K562 (cell line): ENCODE data around the gene TSPAN15. TPM values are rescaled to one million over a fixed set of nuclear protein-coding genes. Genes with fewer than 3 reads are reported as not detected.

Experiments
- FOXJ3 ChIP-seq: sonication (generic); formaldehyde crosslinking; IDR thresholded peaks from 2 replicates; pipeline ENCODE4 v1.4.0; 2020; ENCODE audit warnings: mild to moderate bottlenecking, missing genetic modification reagents
- HNRNPLL ChIP-seq: fragments of 200-400 bp; formaldehyde crosslinking; IDR thresholded peaks from 2 replicates; pipeline ENCODE4 v1.6.1; 2017; ENCODE audit warnings: low read length, low read depth, mild to moderate bottlenecking; ENCODE audit not compliant: poor library complexity, severe bottlenecking
- KAT2B ChIP-seq: IDR thresholded peaks from one replicate; pipeline ENCODE4 v1.6.1; 2012; ENCODE audit warnings: low read depth, mild to moderate bottlenecking, control low read depth, inconsistent platforms, low read length, moderate library complexity
- PHF8 ChIP-seq: fragments of 200-600 bp; sonication (generic); IDR thresholded peaks from 2 replicates; pipeline ENCODE4 v1.6.1; 2012; ENCODE audit warnings: mixed run types, mild to moderate bottlenecking, inconsistent platforms, low read length, moderate library complexity, borderline replicate concordance
- SIN3A ChIP-seq, 2 experiments: fragments of 150-350 bp in 1 of 2; IDR thresholded peaks; 2 replicates each; pipeline ENCODE4 v1.6.1; 2011 to 2016; ENCODE audit warnings: borderline replicate concordance in 2 of 2, low read depth in 2 of 2, low read length in 2 of 2, mild to moderate bottlenecking in 2 of 2, moderate library complexity in 2 of 2; ENCODE audit not compliant: control insufficient read depth in 1 of 2
- SNRNP70 ChIP-seq: fragments of 200-400 bp; formaldehyde crosslinking; optimal IDR thresholded peaks from 2 replicates; pipeline ENCODE3; 2017; ENCODE audit warnings: low read depth, low read length
- ZNF707 ChIP-seq: fragments of 250-450 bp; sonication (Bioruptor Pico); conservative IDR thresholded peaks from 2 replicates; pipeline ENCODE4 v1.8.0; 2022; ENCODE audit warnings: inconsistent platforms, mild to moderate bottlenecking, moderate library complexity
- polyA plus RNA-seq, 8 experiments: library from polyadenylated mRNA; depleted of rRNA in 4 of 8; stranded (reverse) in 5 of 8; unstranded in 3 of 8; fragments of >200 nt; fragmentation: Nextera tagmentation in 2 of 8; fragmentation: Illumina TruSeq in 1 of 8; extraction: Ambion mirVana in 2 of 8; extraction: Trizol in 1 of 8; gene quantifications; 2 replicates each; pipeline versions ENCODE4 v1.2.1 to v1.2.3, GENCODE V29; 2011 to 2014; ENCODE audit warnings: inconsistent platforms in 1 of 8, missing spikeins in 1 of 8
- total RNA-seq, 7 experiments: library from RNA; depleted of rRNA in 6 of 7; stranded (reverse); fragments of >200 nt in 6 of 7; fragmentation: Illumina TruSeq in 2 of 7; extraction: Trizol in 2 of 7; gene quantifications; 2 replicates each; pipeline versions ENCODE4 v1.2.1 to v1.2.3, GENCODE V29; 2011 to 2021; ENCODE audit warnings: low replicate concordance in 1 of 7
- TF ChIP-seq, protein P1 (sequence below), 2 experiments: fragments of 450-650 bp in 1 of 2; sonication (generic) in 1 of 2; formaldehyde crosslinking in 1 of 2; IDR thresholded peaks; 2 replicates each; pipeline versions ENCODE4 v1.7.1 to v1.9.0; 2016 to 2022; ENCODE audit warnings: inconsistent platforms in 1 of 2, mild to moderate bottlenecking in 1 of 2, missing genetic modification reagents in 1 of 2
- TF ChIP-seq, protein P2 (sequence below): fragments of 450-650 bp; IDR thresholded peaks from one replicate; pipeline ENCODE4 v1.6.1; 2018; ENCODE audit warnings: mild to moderate bottlenecking, moderate library complexity; ENCODE audit not compliant: partially characterized antibody
- TF ChIP-seq, protein P3 (sequence below): sonication (generic); formaldehyde crosslinking; IDR thresholded peaks from 2 replicates; pipeline ENCODE4 v1.8.0; 2022; ENCODE audit warnings: mild to moderate bottlenecking, low read depth, missing genetic modification reagents

TSPAN15 gene
- total and polyA plus RNA-seq, 9 of the 15 experiments (the other 6 are each of a cell fraction or from before 2014, with no cell fraction given): 0.33 to 1.0 (median 0.45) TPM; not detected in 2

- TF ChIP-seq, protein P1, sequence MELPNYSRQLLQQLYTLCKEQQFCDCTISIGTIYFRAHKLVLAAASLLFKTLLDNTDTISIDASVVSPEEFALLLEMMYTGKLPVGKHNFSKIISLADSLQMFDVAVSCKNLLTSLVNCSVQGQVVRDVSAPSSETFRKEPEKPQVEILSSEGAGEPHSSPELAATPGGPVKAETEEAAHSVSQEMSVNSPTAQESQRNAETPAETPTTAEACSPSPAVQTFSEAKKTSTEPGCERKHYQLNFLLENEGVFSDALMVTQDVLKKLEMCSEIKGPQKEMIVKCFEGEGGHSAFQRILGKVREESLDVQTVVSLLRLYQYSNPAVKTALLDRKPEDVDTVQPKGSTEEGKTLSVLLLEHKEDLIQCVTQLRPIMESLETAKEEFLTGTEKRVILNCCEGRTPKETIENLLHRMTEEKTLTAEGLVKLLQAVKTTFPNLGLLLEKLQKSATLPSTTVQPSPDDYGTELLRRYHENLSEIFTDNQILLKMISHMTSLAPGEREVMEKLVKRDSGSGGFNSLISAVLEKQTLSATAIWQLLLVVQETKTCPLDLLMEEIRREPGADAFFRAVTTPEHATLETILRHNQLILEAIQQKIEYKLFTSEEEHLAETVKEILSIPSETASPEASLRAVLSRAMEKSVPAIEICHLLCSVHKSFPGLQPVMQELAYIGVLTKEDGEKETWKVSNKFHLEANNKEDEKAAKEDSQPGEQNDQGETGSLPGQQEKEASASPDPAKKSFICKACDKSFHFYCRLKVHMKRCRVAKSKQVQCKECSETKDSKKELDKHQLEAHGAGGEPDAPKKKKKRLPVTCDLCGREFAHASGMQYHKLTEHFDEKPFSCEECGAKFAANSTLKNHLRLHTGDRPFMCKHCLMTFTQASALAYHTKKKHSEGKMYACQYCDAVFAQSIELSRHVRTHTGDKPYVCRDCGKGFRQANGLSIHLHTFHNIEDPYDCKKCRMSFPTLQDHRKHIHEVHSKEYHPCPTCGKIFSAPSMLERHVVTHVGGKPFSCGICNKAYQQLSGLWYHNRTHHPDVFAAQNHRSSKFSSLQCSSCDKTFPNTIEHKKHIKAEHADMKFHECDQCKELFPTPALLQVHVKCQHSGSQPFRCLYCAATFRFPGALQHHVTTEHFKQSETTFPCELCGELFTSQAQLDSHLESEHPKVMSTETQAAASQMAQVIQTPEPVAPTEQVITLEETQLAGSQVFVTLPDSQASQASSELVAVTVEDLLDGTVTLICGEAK (IDR thresholded peaks at IDR 0.05): no peak
- TF ChIP-seq, protein P1 (CRISPR knock-in tag; IDR thresholded peaks at IDR 0.05): no peak
- no peak for TF ChIP-seq KAT2B
- no peak for TF ChIP-seq ZNF707 (CRISPR knock-in tag)
- TF ChIP-seq, protein P2, sequence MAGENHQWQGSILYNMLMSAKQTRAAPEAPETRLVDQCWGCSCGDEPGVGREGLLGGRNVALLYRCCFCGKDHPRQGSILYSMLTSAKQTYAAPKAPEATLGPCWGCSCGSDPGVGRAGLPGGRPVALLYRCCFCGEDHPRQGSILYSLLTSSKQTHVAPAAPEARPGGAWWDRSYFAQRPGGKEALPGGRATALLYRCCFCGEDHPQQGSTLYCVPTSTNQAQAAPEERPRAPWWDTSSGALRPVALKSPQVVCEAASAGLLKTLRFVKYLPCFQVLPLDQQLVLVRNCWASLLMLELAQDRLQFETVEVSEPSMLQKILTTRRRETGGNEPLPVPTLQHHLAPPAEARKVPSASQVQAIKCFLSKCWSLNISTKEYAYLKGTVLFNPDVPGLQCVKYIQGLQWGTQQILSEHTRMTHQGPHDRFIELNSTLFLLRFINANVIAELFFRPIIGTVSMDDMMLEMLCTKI: no peak
- no peak for TF ChIP-seq SNRNP70
- TF ChIP-seq FOXJ3: no peak
- no peak for TF ChIP-seq SIN3A (IDR thresholded peaks at IDR 0.05; ENCODE audit: borderline replicate concordance in 2 of 2, control insufficient read depth in 1 of 2, low read depth in 2 of 2, low read length in 2 of 2)
- TF ChIP-seq, protein P3, sequence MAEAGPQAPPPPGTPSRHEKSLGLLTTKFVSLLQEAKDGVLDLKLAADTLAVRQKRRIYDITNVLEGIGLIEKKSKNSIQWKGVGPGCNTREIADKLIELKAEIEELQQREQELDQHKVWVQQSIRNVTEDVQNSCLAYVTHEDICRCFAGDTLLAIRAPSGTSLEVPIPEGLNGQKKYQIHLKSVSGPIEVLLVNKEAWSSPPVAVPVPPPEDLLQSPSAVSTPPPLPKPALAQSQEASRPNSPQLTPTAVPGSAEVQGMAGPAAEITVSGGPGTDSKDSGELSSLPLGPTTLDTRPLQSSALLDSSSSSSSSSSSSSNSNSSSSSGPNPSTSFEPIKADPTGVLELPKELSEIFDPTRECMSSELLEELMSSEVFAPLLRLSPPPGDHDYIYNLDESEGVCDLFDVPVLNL: no peak
- no peak for TF ChIP-seq PHF8
- no peak for TF ChIP-seq HNRNPLL
These were observed 13.6 kb downstream of the TSPAN15 start (continued) for GRCh38 chr10:69464801-69465401.
